ENCODE results near the gene KCNIP4.

Gene KCNIP4

GRCh38 chr4:21856301-21856700 lies 92.3 kb downstream of the KCNIP4 start:
- Histone ChIP-seq H3K4me1 (ENCODE audit: control insufficient read depth, insufficient read depth, low read length) (no peaks in the 10 kb centered on the region), H3K9ac (ENCODE audit: low read length in 2 of 2) (no peak overlapping the region), H3K4me3 (ENCODE audit: low read length in 2 of 2) (no peak overlapping the region), H3K36me3 (ENCODE audit: control insufficient read depth in 2 of 2, insufficient read depth in 2 of 2, low read length in 2 of 2) (no peaks in the 10 kb centered on the region), H3K27ac (ENCODE audit: low read length) (no peak overlapping the region), H3K9me3 (ENCODE audit: control insufficient read depth in 2 of 2, low read length in 2 of 2) (no peaks in the 10 kb centered on the region), H3K27me3 (ENCODE audit: control insufficient read depth in 1 of 2, insufficient read depth in 2 of 2, low read length in 2 of 2) (no peaks in the 10 kb centered on the region)

- Histone ChIP-seq H3K27me3 (ENCODE audit: control insufficient read depth in 1 of 2, insufficient read depth in 2 of 2, low read length in 2 of 2) (no peaks in the 10 kb centered on the region), H3K9ac (ENCODE audit: low read length in 2 of 2) (no peak overlapping the region), H3K36me3 (ENCODE audit: control insufficient read depth in 2 of 2, insufficient read depth in 2 of 2, low read length in 2 of 2) (no peaks in the 10 kb centered on the region), H3K9me3 (ENCODE audit: control insufficient read depth in 2 of 2, low read length in 2 of 2) (no peaks in the 10 kb centered on the region), H3K4me1 (ENCODE audit: control insufficient read depth, insufficient read depth, low read length) (no peaks in the 10 kb centered on the region), H3K4me3 (ENCODE audit: low read length in 2 of 2) (no peak overlapping the region), H3K27ac (ENCODE audit: low read length) (no peak overlapping the region)
These were observed 99.5 kb downstream of the KCNIP4 start for GRCh38 chr4:21849077-21849476.

- H3K4me3 ChIP-seq (ENCODE audit: low read length in 2 of 2) = no peak overlapping the region
- no peaks in the 10 kb centered on the region for H3K9me3 ChIP-seq (ENCODE audit: control insufficient read depth in 2 of 2, low read length in 2 of 2)
- no peak overlapping the region for H3K9ac ChIP-seq (ENCODE audit: low read length in 2 of 2)
- H3K27ac ChIP-seq (ENCODE audit: low read length) = no peak overlapping the region
- H3K4me1 ChIP-seq (ENCODE audit: control insufficient read depth, insufficient read depth, low read length) = no peaks in the 10 kb centered on the region
- H3K27me3 ChIP-seq (ENCODE audit: control insufficient read depth in 1 of 2, insufficient read depth in 2 of 2, low read length in 2 of 2) = no peaks in the 10 kb centered on the region
- H3K36me3 ChIP-seq (ENCODE audit: control insufficient read depth in 2 of 2, insufficient read depth in 2 of 2, low read length in 2 of 2) = no peaks in the 10 kb centered on the region
These were observed 100.6 kb downstream of the KCNIP4 start for GRCh38 chr4:21848021-21848420.

- no peak overlapping the region for H3K9ac ChIP-seq (ENCODE audit: low read length in 2 of 2)
- no peaks in the 10 kb centered on the region for H3K27me3 ChIP-seq (ENCODE audit: control insufficient read depth in 1 of 2, insufficient read depth in 2 of 2, low read length in 2 of 2)
- H3K4me3 ChIP-seq (ENCODE audit: low read length in 2 of 2) = no peak overlapping the region
- no peak overlapping the region for H3K27ac ChIP-seq (ENCODE audit: low read length)
- H3K36me3 ChIP-seq (ENCODE audit: control insufficient read depth in 2 of 2, insufficient read depth in 2 of 2, low read length in 2 of 2) = no peaks in the 10 kb centered on the region
- no peaks in the 10 kb centered on the region for H3K9me3 ChIP-seq (ENCODE audit: control insufficient read depth in 2 of 2, low read length in 2 of 2)
- H3K4me1 ChIP-seq (ENCODE audit: control insufficient read depth, insufficient read depth, low read length) = no peaks in the 10 kb centered on the region
These were observed 102.9 kb downstream of the KCNIP4 start for GRCh38 chr4:21845663-21846062.

GRCh38 chr4:21835712-21836111 lies 112.9 kb downstream of the KCNIP4 start:
- Histone ChIP-seq H3K27ac (ENCODE audit: low read length) (no peak overlapping the region), H3K27me3 (ENCODE audit: control insufficient read depth in 1 of 2, insufficient read depth in 2 of 2, low read length in 2 of 2) (no peaks in the 10 kb centered on the region), H3K9ac (ENCODE audit: low read length in 2 of 2) (no peak overlapping the region), H3K9me3 (ENCODE audit: control insufficient read depth in 2 of 2, low read length in 2 of 2) (peaks cover 0 to 2% of the 10 kb centered on the region in 2 donors), H3K36me3 (ENCODE audit: control insufficient read depth in 2 of 2, insufficient read depth in 2 of 2, low read length in 2 of 2) (no peaks in the 10 kb centered on the region), H3K4me3 (ENCODE audit: low read length in 2 of 2) (no peak overlapping the region), H3K4me1 (ENCODE audit: control insufficient read depth, insufficient read depth, low read length) (no peaks in the 10 kb centered on the region)

- no peaks in the 10 kb centered on the region for H3K36me3 ChIP-seq (ENCODE audit: control insufficient read depth in 2 of 2, insufficient read depth in 2 of 2, low read length in 2 of 2)
- no peak overlapping the region for H3K27ac ChIP-seq (ENCODE audit: low read length)
- H3K27me3 ChIP-seq (ENCODE audit: control insufficient read depth in 1 of 2, insufficient read depth in 2 of 2, low read length in 2 of 2) = no peaks in the 10 kb centered on the region
- H3K4me3 ChIP-seq (ENCODE audit: low read length in 2 of 2) = no peak overlapping the region
- no peaks in the 10 kb centered on the region for H3K4me1 ChIP-seq (ENCODE audit: control insufficient read depth, insufficient read depth, low read length)
- peaks cover 0 to 2% of the 10 kb centered on the region in 2 donors for H3K9me3 ChIP-seq (ENCODE audit: control insufficient read depth in 2 of 2, low read length in 2 of 2)
- H3K9ac ChIP-seq (ENCODE audit: low read length in 2 of 2) = no peak overlapping the region
These were observed 118.3 kb downstream of the KCNIP4 start for GRCh38 chr4:21830272-21830671.

- Histone ChIP-seq H3K27ac (ENCODE audit: low read length) (no peak overlapping the region), H3K36me3 (ENCODE audit: control insufficient read depth in 2 of 2, insufficient read depth in 2 of 2, low read length in 2 of 2) (no peaks in the 10 kb centered on the region), H3K4me3 (ENCODE audit: low read length in 2 of 2) (no peak overlapping the region), H3K9me3 (ENCODE audit: control insufficient read depth in 2 of 2, low read length in 2 of 2) (peaks cover 0 to 2% of the 10 kb centered on the region in 2 donors), H3K9ac (ENCODE audit: low read length in 2 of 2) (no peak overlapping the region), H3K4me1 (ENCODE audit: control insufficient read depth, insufficient read depth, low read length) (no peaks in the 10 kb centered on the region), H3K27me3 (ENCODE audit: control insufficient read depth in 1 of 2, insufficient read depth in 2 of 2, low read length in 2 of 2) (no peaks in the 10 kb centered on the region)
These were observed 121.0 kb downstream of the KCNIP4 start for GRCh38 chr4:21827575-21827974.

- no peak overlapping the region for H3K9ac ChIP-seq (ENCODE audit: low read length in 2 of 2)
- H3K27me3 ChIP-seq (ENCODE audit: control insufficient read depth in 1 of 2, insufficient read depth in 2 of 2, low read length in 2 of 2) = no peaks in the 10 kb centered on the region
- no peaks in the 10 kb centered on the region for H3K36me3 ChIP-seq (ENCODE audit: control insufficient read depth in 2 of 2, insufficient read depth in 2 of 2, low read length in 2 of 2)
- H3K27ac ChIP-seq (ENCODE audit: low read length) = no peak overlapping the region
- no peak overlapping the region for H3K4me3 ChIP-seq (ENCODE audit: low read length in 2 of 2)
- no peaks in the 10 kb centered on the region for H3K9me3 ChIP-seq (ENCODE audit: control insufficient read depth in 2 of 2, low read length in 2 of 2)
- no peaks in the 10 kb centered on the region for H3K4me1 ChIP-seq (ENCODE audit: control insufficient read depth, insufficient read depth, low read length)
These were observed 122.5 kb downstream of the KCNIP4 start for GRCh38 chr4:21826071-21826470.

GRCh38 chr4:21819086-21819485 lies 129.5 kb downstream of the KCNIP4 start:
- no peaks in the 10 kb centered on the region for H3K27me3 ChIP-seq (ENCODE audit: control insufficient read depth in 1 of 2, insufficient read depth in 2 of 2, low read length in 2 of 2)
- H3K9me3 ChIP-seq (ENCODE audit: control insufficient read depth in 2 of 2, low read length in 2 of 2) = no peaks in the 10 kb centered on the region
- no peak overlapping the region for H3K9ac ChIP-seq (ENCODE audit: low read length in 2 of 2)
- H3K36me3 ChIP-seq (ENCODE audit: control insufficient read depth in 2 of 2, insufficient read depth in 2 of 2, low read length in 2 of 2) = no peaks in the 10 kb centered on the region
- H3K27ac ChIP-seq (ENCODE audit: low read length) = no peak overlapping the region
- H3K4me1 ChIP-seq (ENCODE audit: control insufficient read depth, insufficient read depth, low read length) = no peaks in the 10 kb centered on the region
- H3K4me3 ChIP-seq (ENCODE audit: low read length in 2 of 2) = no peak overlapping the region

GRCh38 chr4:21815651-21816377 lies 132.8 kb downstream of the KCNIP4 start:
- Histone ChIP-seq H3K27ac (ENCODE audit: low read length) (no peak overlapping the region), H3K27me3 (ENCODE audit: control insufficient read depth in 1 of 2, insufficient read depth in 2 of 2, low read length in 2 of 2) (no peaks in the 10 kb centered on the region), H3K4me1 (ENCODE audit: control insufficient read depth, insufficient read depth, low read length) (no peaks in the 10 kb centered on the region), H3K4me3 (ENCODE audit: low read length in 2 of 2) (no peak overlapping the region), H3K9me3 (ENCODE audit: control insufficient read depth in 2 of 2, low read length in 2 of 2) (no peaks in the 10 kb centered on the region), H3K9ac (ENCODE audit: low read length in 2 of 2) (no peak overlapping the region), H3K36me3 (ENCODE audit: control insufficient read depth in 2 of 2, insufficient read depth in 2 of 2, low read length in 2 of 2) (no peaks in the 10 kb centered on the region)

- Histone ChIP-seq H3K36me3 (ENCODE audit: control insufficient read depth in 2 of 2, insufficient read depth in 2 of 2, low read length in 2 of 2) (no peaks in the 10 kb centered on the region), H3K9ac (ENCODE audit: low read length in 2 of 2) (no peak overlapping the region), H3K4me1 (ENCODE audit: control insufficient read depth, insufficient read depth, low read length) (no peaks in the 10 kb centered on the region), H3K27me3 (ENCODE audit: control insufficient read depth in 1 of 2, insufficient read depth in 2 of 2, low read length in 2 of 2) (no peaks in the 10 kb centered on the region), H3K4me3 (ENCODE audit: low read length in 2 of 2) (no peak overlapping the region), H3K9me3 (ENCODE audit: control insufficient read depth in 2 of 2, low read length in 2 of 2) (no peaks in the 10 kb centered on the region), H3K27ac (ENCODE audit: low read length) (no peak overlapping the region)
These were observed 137.0 kb downstream of the KCNIP4 start for GRCh38 chr4:21811565-21811964.
